Muscle layer of duodenum (tissue), 2 donors: Measurements from ENCODE around the gene ACOXL.

Experiments
- H3K27ac ChIP-seq: one replicate; pipeline ENCODE4 v1.7.0; 2013; ENCODE audit warnings: mild to moderate bottlenecking, low read length
- H3K27me3 ChIP-seq: one replicate; pipeline ENCODE4 v1.7.0; 2013; ENCODE audit warnings: low read depth, mild to moderate bottlenecking, control low read depth, low read length
- H3K36me3 ChIP-seq, 2 donors: one replicate each; pipeline ENCODE4 v1.7.0; 2013; ENCODE audit warnings: low read length in 2 of 2, control low read depth in 1 of 2, mild to moderate bottlenecking in 1 of 2; ENCODE audit not compliant: insufficient read depth in 2 of 2, control insufficient read depth in 1 of 2
- H3K4me1 ChIP-seq, 2 donors: one replicate each; pipeline ENCODE4 v1.7.0; 2013; ENCODE audit warnings: low read length in 2 of 2, mild to moderate bottlenecking in 2 of 2, control low read depth in 1 of 2, moderate library complexity in 1 of 2; ENCODE audit not compliant: insufficient read depth in 2 of 2, control insufficient read depth in 1 of 2
- H3K4me3 ChIP-seq, 2 donors: one replicate each; pipeline ENCODE4 v1.7.0; 2013; ENCODE audit warnings: low read length in 2 of 2, low read depth in 1 of 2, mild to moderate bottlenecking in 1 of 2
- H3K9me3 ChIP-seq, 2 donors: one replicate each; pipeline ENCODE4 v1.7.0; 2013; ENCODE audit warnings: low read length in 2 of 2, control low read depth in 1 of 2, mild to moderate bottlenecking in 1 of 2; ENCODE audit not compliant: control insufficient read depth in 1 of 2
- donor health status: healthy.

The ACOXL gene

GRCh38 chr2:110707386-110707965, 24.9 kb upstream of the ACOXL start:
- H3K4me1 ChIP-seq, result no peaks in the 10 kb centered on the region
- no peaks in the 10 kb centered on the region for H3K27me3 ChIP-seq
- no peaks in the 10 kb centered on the region for H3K36me3 ChIP-seq
- H3K4me3 ChIP-seq, result no peak overlapping the region
- H3K9me3 ChIP-seq, result no peaks in the 10 kb centered on the region
- H3K27ac ChIP-seq, result no peak overlapping the region

DNA sequence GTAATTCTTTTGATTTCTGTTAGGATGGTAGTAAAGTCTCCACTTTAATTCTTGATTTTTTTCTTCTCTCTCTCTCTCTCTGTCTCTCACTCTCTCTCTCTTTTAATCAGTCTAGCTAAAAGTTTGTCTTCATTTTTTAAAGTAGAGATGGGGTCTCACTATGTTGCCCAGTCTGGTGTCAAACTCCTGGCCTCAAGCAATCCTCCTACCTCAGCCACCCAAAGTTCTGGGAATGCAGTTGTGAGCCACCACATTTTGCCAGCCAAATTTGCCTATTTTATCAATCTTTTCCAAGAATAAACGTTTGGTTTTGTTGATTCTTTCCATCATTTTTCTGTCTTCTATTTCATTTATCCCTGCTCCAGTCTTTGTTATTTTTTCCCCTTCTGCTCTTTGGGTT, 23.9 kb upstream of the ACOXL start:
- Histone ChIP-seq H3K4me3 (no peak overlapping the region), H3K9me3 (no peaks in the 10 kb centered on the region), H3K4me1 (no peaks in the 10 kb centered on the region), H3K27me3 (no peaks in the 10 kb centered on the region), H3K36me3 (no peaks in the 10 kb centered on the region), H3K27ac (no peak overlapping the region)

- Histone ChIP-seq H3K27ac (no peak overlapping the region), H3K4me3 (no peak overlapping the region), H3K4me1 (peaks cover 0 to 6% of the 10 kb centered on the region in 2 donors), H3K36me3 (no peaks in the 10 kb centered on the region), H3K27me3 (no peaks in the 10 kb centered on the region), H3K9me3 (no peaks in the 10 kb centered on the region)
These were observed 19.6 kb upstream of the ACOXL start for GRCh38 chr2:110712737-110713136.

GRCh38 chr2:110713513-110714362, 18.6 kb upstream of the ACOXL start:
- Histone ChIP-seq H3K36me3 (no peaks in the 10 kb centered on the region), H3K9me3 (no peaks in the 10 kb centered on the region), H3K4me1 (peaks cover 0 to 11% of the 10 kb centered on the region in 2 donors)

DNA sequence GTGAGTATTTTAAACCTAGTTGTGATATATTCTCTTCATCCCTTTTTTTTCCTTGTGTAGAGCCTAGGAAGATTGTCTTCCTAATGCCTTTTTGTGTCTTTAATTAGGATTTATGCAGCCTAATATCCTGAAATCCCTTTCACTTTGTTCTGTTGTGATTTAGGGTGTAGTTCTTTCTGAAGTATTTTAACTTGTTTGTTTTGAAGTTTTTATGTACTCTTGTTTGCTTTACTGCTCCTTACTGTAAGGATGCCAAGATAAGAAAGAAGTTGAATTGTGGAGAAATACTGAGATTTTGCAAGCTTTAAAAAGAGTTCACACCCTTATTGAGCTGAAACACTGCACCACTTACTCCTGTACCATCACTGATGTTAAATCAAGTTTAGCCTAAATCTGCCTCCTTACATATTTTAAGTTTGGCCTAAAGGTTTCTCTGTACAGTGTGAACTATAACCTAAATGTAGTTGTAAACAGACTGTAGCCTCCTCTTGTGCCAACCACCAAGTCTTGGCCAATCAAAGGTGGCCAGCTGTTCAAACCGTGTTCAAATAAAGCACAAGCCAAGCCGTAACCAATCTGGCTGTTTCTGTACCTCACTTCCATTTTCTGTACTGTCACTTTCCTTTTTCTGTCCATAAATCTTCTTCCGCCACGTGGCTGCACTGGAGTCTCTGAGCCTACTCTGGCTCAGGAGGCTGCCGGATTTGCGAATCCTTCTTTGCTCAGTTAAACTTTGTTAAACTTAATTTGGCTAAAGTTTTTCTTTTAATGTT, 17.7 kb upstream of the ACOXL start:
- Histone ChIP-seq H3K36me3 (no peaks in the 10 kb centered on the region), H3K9me3 (no peaks in the 10 kb centered on the region), H3K27me3 (no peaks in the 10 kb centered on the region), H3K27ac (no peak overlapping the region), H3K4me1 (peaks cover 0 to 11% of the 10 kb centered on the region in 2 donors), H3K4me3 (no peak overlapping the region)

More at GRCh38 chr2:110713513-110714362, 18.6 kb upstream of the ACOXL start:
- Histone ChIP-seq H3K4me3 (no peak overlapping the region), H3K27ac (no peak overlapping the region), H3K27me3 (no peaks in the 10 kb centered on the region)

GRCh38 chr2:110716959-110717645, 15.3 kb upstream of the ACOXL start:
- H3K36me3 ChIP-seq, result no peaks in the 10 kb centered on the region
- no peak overlapping the region for H3K27ac ChIP-seq
- H3K4me3 ChIP-seq, result no peak overlapping the region
- peaks cover 0 to 11% of the 10 kb centered on the region in 2 donors for H3K4me1 ChIP-seq
- H3K9me3 ChIP-seq, result no peaks in the 10 kb centered on the region
- no peaks in the 10 kb centered on the region for H3K27me3 ChIP-seq

GRCh38 chr2:110717734-110718133, 14.6 kb upstream of the ACOXL start:
- H3K9me3 ChIP-seq, result no peaks in the 10 kb centered on the region
- no peak overlapping the region for H3K4me3 ChIP-seq
- H3K4me1 ChIP-seq, result peaks cover 0 to 11% of the 10 kb centered on the region in 2 donors
- no peaks in the 10 kb centered on the region for H3K27me3 ChIP-seq
- no peak overlapping the region for H3K27ac ChIP-seq
- no peaks in the 10 kb centered on the region for H3K36me3 ChIP-seq

DNA sequence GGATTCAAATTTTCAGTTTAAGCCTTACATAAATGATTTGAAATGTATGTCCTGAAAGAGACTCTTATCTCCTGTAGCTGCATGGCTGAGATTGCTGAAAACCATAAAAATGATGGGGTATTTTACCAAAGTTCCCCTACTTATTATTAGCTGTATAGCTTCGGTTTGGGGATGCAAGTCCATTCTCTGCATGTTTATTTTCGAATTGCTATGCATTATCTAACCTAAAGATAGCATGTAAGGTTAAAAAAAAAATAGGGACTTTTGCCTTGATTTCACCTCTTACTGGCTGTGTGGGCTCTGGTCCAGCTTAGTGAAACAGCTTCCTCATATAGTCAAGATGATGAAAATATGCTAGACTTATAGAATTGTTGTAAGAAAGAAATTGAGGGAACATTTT, 14.0 kb upstream of the ACOXL start:
- peaks cover 0 to 11% of the 10 kb centered on the region in 2 donors for H3K4me1 ChIP-seq
- no peak overlapping the region for H3K27ac ChIP-seq
- H3K27me3 ChIP-seq, result no peaks in the 10 kb centered on the region
- no peaks in the 10 kb centered on the region for H3K36me3 ChIP-seq
- H3K4me3 ChIP-seq, result no peak overlapping the region
- no peaks in the 10 kb centered on the region for H3K9me3 ChIP-seq

- no peak overlapping the region for H3K4me3 ChIP-seq
- H3K36me3 ChIP-seq, result no peaks in the 10 kb centered on the region
- peaks cover 0 to 11% of the 10 kb centered on the region in 2 donors for H3K4me1 ChIP-seq
- no peak overlapping the region for H3K27ac ChIP-seq
- H3K9me3 ChIP-seq, result no peaks in the 10 kb centered on the region
- H3K27me3 ChIP-seq, result no peaks in the 10 kb centered on the region
These were observed 13.4 kb upstream of the ACOXL start for GRCh38 chr2:110718990-110719389.

GRCh38 chr2:110720547-110720946, 11.8 kb upstream of the ACOXL start:
- Histone ChIP-seq H3K27ac (no peak overlapping the region), H3K9me3 (no peaks in the 10 kb centered on the region), H3K4me1 (peaks cover 0 to 11% of the 10 kb centered on the region in 2 donors), H3K27me3 (no peaks in the 10 kb centered on the region), H3K36me3 (no peaks in the 10 kb centered on the region), H3K4me3 (no peak overlapping the region)

DNA sequence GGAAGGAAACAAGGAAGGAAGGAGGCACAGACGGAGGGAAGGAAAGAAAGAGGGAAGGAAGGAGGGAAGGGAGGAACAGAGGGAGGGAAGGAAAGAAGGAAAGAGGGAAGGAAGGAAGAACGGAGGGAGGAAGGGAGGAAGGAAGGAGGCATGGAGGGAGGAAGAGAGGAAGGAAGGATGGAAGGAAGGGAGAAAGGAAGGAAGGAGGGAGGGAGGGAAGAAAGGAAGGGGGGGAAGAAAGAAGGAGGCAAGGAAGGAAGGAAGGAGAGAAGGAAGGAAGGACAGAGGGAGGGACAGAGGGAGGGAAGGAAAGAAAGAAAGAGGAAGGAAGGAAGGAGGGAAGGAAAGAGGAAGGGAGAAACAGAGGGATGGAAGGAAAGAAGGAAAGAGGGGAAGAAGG, 7.6 kb upstream of the ACOXL start:
- Histone ChIP-seq H3K36me3 (no peaks in the 10 kb centered on the region), H3K4me3 (no peak overlapping the region), H3K27me3 (no peaks in the 10 kb centered on the region), H3K9me3 (no peaks in the 10 kb centered on the region), H3K27ac (no peak overlapping the region), H3K4me1 (no peaks in the 10 kb centered on the region)
